HepG2 (cell line): Measurements from ENCODE around the gene SLC19A1.

Source experiments
- POLR2AphosphoS5 ChIP-seq: IDR thresholded peaks from 2 replicates; pipeline ENCODE4 v1.6.1; 2012; ENCODE audit warnings: low read depth, low read length
- REST ChIP-seq, 2 experiments: IDR thresholded peaks; 2 replicates each; pipeline ENCODE4 v1.6.1; 2011 to 2012; ENCODE audit warnings: low read length in 2 of 2, borderline replicate concordance in 1 of 2, low read depth in 1 of 2, mild to moderate bottlenecking in 1 of 2, moderate library complexity in 1 of 2
- ZNF33B ChIP-seq: sonication (generic); formaldehyde crosslinking; IDR thresholded peaks from 2 replicates; pipeline ENCODE4 v1.5.1; 2020; ENCODE audit warnings: mild to moderate bottlenecking, missing genetic modification reagents

- TF ChIP-seq POLR2AphosphoS5 (no peak), REST (IDR thresholded peaks at IDR 0.05; ENCODE audit: borderline replicate concordance in 1 of 2, low read depth in 1 of 2, low read length in 2 of 2) (no peak), ZNF33B (CRISPR knock-in tag) (peak; percentile 86; the same call in 1 of the 2 replicates)
Measured at GRCh38 chr21:45555557-45556301, 13.5 kb upstream of the SLC19A1 start.
